HepG2 (cell line): ENCODE data around the gene ETHE1. TPM values are rescaled to one million over a fixed set of nuclear protein-coding genes. Genes with fewer than 3 reads are reported as not detected.

Experiments
- ADNP ChIP-seq: sonication (generic); formaldehyde crosslinking; IDR thresholded peaks from 2 replicates; pipeline ENCODE4 v1.4.0; 2020; ENCODE audit warnings: missing genetic modification reagents
- ARHGAP35 ChIP-seq: sonication (generic); formaldehyde crosslinking; IDR thresholded peaks from 2 replicates; pipeline ENCODE4 v1.9.0; 2022; ENCODE audit warnings: mild to moderate bottlenecking, inconsistent platforms, moderate library complexity, missing genetic modification reagents, borderline replicate concordance
- ETV6 ChIP-seq: sonication (generic); formaldehyde crosslinking; conservative IDR thresholded peaks from 2 replicates; pipeline ENCODE4 v1.4.0; 2020; ENCODE audit warnings: missing genetic modification reagents
- KLF12 ChIP-seq: sonication (generic); formaldehyde crosslinking; IDR thresholded peaks from 2 replicates; pipeline ENCODE4 v1.4.0; 2020; ENCODE audit warnings: missing genetic modification reagents, borderline replicate concordance
- KLF13 ChIP-seq: sonication (generic); formaldehyde crosslinking; IDR thresholded peaks from 2 replicates; pipeline ENCODE4 v1.4.0; 2020; ENCODE audit warnings: mild to moderate bottlenecking, missing genetic modification reagents
- NCOA2 ChIP-seq: sonication (generic); formaldehyde crosslinking; IDR thresholded peaks from 2 replicates; pipeline ENCODE4 v1.8.0; 2022; ENCODE audit warnings: inconsistent platforms
- NFIB ChIP-seq: sonication (generic); formaldehyde crosslinking; IDR thresholded peaks from 2 replicates; pipeline ENCODE4 v1.9.0; 2021; ENCODE audit warnings: missing genetic modification reagents, mild to moderate bottlenecking, borderline replicate concordance
- NFIC ChIP-seq: IDR thresholded peaks from 2 replicates; pipeline ENCODE4 v1.6.1; 2012; ENCODE audit warnings: mild to moderate bottlenecking, low read length, inconsistent platforms
- PHB2 ChIP-seq: fragments of 450-650 bp; IDR thresholded peaks from 2 replicates; pipeline ENCODE4 v1.6.1; 2018; ENCODE audit not compliant: partially characterized antibody
- PHF20 ChIP-seq: sonication (generic); formaldehyde crosslinking; IDR thresholded peaks from 2 replicates; pipeline ENCODE4 v1.5.0; 2020; ENCODE audit warnings: mild to moderate bottlenecking, missing genetic modification reagents
- RAD51 ChIP-seq: fragments of 450-650 bp; IDR thresholded peaks from 2 replicates; pipeline ENCODE4 v1.6.1; 2016; ENCODE audit warnings: borderline replicate concordance
- SOX6 ChIP-seq, 2 experiments: fragments of 450-650 bp in 1 of 2; sonication (generic) in 1 of 2; formaldehyde crosslinking in 1 of 2; IDR thresholded peaks; 2 replicates each; pipeline versions ENCODE4 v1.4.0 to v1.6.1; 2017 to 2020; ENCODE audit warnings: antibody characterized with exemption in 1 of 2, mild to moderate bottlenecking in 1 of 2, missing genetic modification reagents in 1 of 2
- SP2 ChIP-seq: sonication (generic); formaldehyde crosslinking; IDR thresholded peaks from 2 replicates; pipeline ENCODE4 v1.5.1; 2020; ENCODE audit warnings: mild to moderate bottlenecking, missing genetic modification reagents
- SRY ChIP-seq: sonication (generic); formaldehyde crosslinking; IDR thresholded peaks from 2 replicates; pipeline ENCODE4 v1.8.0; 2022; ENCODE audit warnings: mild to moderate bottlenecking, missing genetic modification reagents
- TAF1 ChIP-seq: sonication (generic); formaldehyde crosslinking; IDR thresholded peaks from 2 replicates; pipeline ENCODE4 v1.4.0; 2020; ENCODE audit warnings: missing genetic modification reagents
- THAP9 ChIP-seq: sonication (generic); formaldehyde crosslinking; IDR thresholded peaks from 2 replicates; pipeline ENCODE4; 2020; ENCODE audit warnings: missing genetic modification reagents, mild to moderate bottlenecking, borderline replicate concordance
- ZFP62 ChIP-seq: sonication (generic); formaldehyde crosslinking; IDR thresholded peaks from 2 replicates; pipeline ENCODE4 v1.4.0; 2020; ENCODE audit warnings: missing genetic modification reagents
- ZFY ChIP-seq: sonication (generic); formaldehyde crosslinking; IDR thresholded peaks from 2 replicates; pipeline ENCODE4 v1.4.0; 2020; ENCODE audit warnings: missing genetic modification reagents
- ZMYM2 ChIP-seq: sonication (generic); formaldehyde crosslinking; IDR thresholded peaks from 2 replicates; pipeline ENCODE4 v1.8.0; 2022; ENCODE audit warnings: mild to moderate bottlenecking, missing genetic modification reagents
- ZNF251 ChIP-seq: sonication (generic); formaldehyde crosslinking; IDR thresholded peaks from 2 replicates; pipeline ENCODE4 v1.9.0; 2021; ENCODE audit warnings: mild to moderate bottlenecking, missing genetic modification reagents
- ZNF546 ChIP-seq: sonication (generic); formaldehyde crosslinking; conservative IDR thresholded peaks from 2 replicates; pipeline ENCODE4 v1.8.1; 2023; ENCODE audit warnings: mild to moderate bottlenecking, missing genetic modification reagents
- ZNF775 ChIP-seq: sonication (generic); formaldehyde crosslinking; IDR thresholded peaks from 2 replicates; pipeline ENCODE4 v1.4.0; 2020; ENCODE audit warnings: missing genetic modification reagents, mild to moderate bottlenecking, moderate library complexity, borderline replicate concordance
- ZNF782 ChIP-seq: sonication (generic); formaldehyde crosslinking; IDR thresholded peaks from 2 replicates; pipeline ENCODE4 v1.4.0; 2020; ENCODE audit warnings: missing genetic modification reagents, mild to moderate bottlenecking, borderline replicate concordance
- polyA plus RNA-seq, 8 experiments: library from polyadenylated mRNA; depleted of rRNA in 3 of 8; stranded (reverse) in 7 of 8; unstranded in 1 of 8; fragments of >200 nt; fragmentation: Illumina TruSeq in 4 of 8; extraction: Trizol in 4 of 8; gene quantifications; 2 replicates each; pipeline versions ENCODE4 v1.2.1 to v1.2.3, GENCODE V29; 2011 to 2016; ENCODE audit warnings: low read depth in 4 of 8, missing spikeins in 1 of 8, mixed read lengths in 1 of 8; ENCODE audit not compliant: insufficient read depth in 1 of 8
- total RNA-seq, 5 experiments: library from RNA; depleted of rRNA; stranded (reverse); fragments of >200 nt; fragmentation: Illumina TruSeq; extraction: Trizol; gene quantifications; 2 replicates each; pipeline ENCODE4 v1.2.3, GENCODE V29; 2016; ENCODE audit warnings: low read depth in 1 of 5
- TF ChIP-seq, protein P1 (sequence below): sonication (generic); formaldehyde crosslinking; IDR thresholded peaks from 2 replicates; pipeline ENCODE4 v1.8.1; 2023; ENCODE audit warnings: mild to moderate bottlenecking, inconsistent platforms, moderate library complexity, missing genetic modification reagents, borderline replicate concordance
- TF ChIP-seq, protein P2 (sequence below): sonication (generic); formaldehyde crosslinking; IDR thresholded peaks from 2 replicates; pipeline ENCODE4 v1.5.0; 2020; ENCODE audit warnings: mild to moderate bottlenecking, missing genetic modification reagents

Gene ETHE1
- total and polyA plus RNA-seq, 2 of the 13 experiments (the other 11 are each of a cell fraction or from before 2014, with no cell fraction given), result 32.5 to 58.4 TPM

DNA sequence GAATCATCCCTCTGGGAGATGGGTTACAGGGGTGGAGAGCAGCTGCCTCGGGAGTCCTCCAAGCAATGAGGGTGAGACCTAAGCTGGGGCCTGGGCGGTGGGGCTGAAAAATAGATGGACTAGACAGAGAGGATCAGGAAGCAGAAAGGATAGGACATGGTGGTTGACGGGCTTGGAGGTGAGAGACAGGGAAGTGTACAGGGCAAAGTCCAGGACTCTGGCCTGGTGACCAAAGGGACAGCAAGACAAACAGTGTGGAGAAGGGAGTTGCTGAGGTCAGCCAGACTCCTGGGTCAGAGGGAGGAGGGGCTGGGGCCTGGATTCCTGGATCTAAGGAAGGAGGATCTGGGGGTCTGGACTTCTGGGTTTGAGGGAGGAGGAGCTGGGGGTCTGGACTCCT lies 28.0 kb downstream of the ETHE1 start (continued):
- TF ChIP-seq THAP9 (peak; percentile 47; the same call in 1 of the 2 replicates), ZNF775 (CRISPR knock-in tag) (0 out of 2 replicates have a peak, but pooled peaks have one; percentile 9), SP2 (CRISPR knock-in tag) (no peak), ZFY (no peak; the same call in 1 of the 2 replicates), ZFP62 (CRISPR knock-in tag) (no peak), ADNP (CRISPR knock-in tag) (no peak), TAF1 (no peak; the same call in 1 of the 2 replicates), PHF20 (CRISPR knock-in tag) (peak; percentile 41; the same call in 1 of the 2 replicates), ARHGAP35 (CRISPR knock-in tag) (no peak), KLF13 (no peak), ZNF782 (CRISPR knock-in tag) (no peak), ZMYM2 (peak; percentile 77), ETV6 (CRISPR knock-in tag) (no peak), ZNF546 (CRISPR knock-in tag) (no peak), SOX6 (IDR thresholded peaks at IDR 0.05) (no peak), SOX6 (CRISPR knock-in tag; IDR thresholded peaks at IDR 0.05) (peak; percentile 37; the same call in 1 of the 2 replicates), RAD51 (no peak), PHB2 (no peak), NFIC (no peak), KLF12 (CRISPR knock-in tag) (no peak), NFIB (no peak), SRY (CRISPR knock-in tag) (no peak), ZNF251 (CRISPR knock-in tag) (no peak), NCOA2 (CRISPR knock-in tag) (peak; percentile 70)
- TF ChIP-seq, protein P1, sequence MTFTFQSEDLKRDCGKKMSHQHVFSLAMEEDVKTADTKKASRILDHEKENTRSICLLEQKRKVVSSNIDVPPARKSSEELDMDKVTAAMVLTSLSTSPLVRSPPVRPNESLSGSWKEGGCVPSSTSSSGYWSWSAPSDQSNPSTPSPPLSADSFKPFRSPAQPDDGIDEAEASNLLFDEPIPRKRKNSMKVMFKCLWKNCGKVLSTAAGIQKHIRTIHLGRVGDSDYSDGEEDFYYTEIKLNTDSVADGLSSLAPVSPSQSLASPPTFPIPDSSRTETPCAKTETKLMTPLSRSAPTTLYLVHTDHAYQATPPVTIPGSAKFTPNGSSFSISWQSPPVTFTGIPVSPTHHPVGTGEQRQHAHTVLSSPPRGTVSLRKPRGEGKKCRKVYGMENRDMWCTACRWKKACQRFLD (CRISPR knock-in tag), result no peak
- TF ChIP-seq, protein P2, sequence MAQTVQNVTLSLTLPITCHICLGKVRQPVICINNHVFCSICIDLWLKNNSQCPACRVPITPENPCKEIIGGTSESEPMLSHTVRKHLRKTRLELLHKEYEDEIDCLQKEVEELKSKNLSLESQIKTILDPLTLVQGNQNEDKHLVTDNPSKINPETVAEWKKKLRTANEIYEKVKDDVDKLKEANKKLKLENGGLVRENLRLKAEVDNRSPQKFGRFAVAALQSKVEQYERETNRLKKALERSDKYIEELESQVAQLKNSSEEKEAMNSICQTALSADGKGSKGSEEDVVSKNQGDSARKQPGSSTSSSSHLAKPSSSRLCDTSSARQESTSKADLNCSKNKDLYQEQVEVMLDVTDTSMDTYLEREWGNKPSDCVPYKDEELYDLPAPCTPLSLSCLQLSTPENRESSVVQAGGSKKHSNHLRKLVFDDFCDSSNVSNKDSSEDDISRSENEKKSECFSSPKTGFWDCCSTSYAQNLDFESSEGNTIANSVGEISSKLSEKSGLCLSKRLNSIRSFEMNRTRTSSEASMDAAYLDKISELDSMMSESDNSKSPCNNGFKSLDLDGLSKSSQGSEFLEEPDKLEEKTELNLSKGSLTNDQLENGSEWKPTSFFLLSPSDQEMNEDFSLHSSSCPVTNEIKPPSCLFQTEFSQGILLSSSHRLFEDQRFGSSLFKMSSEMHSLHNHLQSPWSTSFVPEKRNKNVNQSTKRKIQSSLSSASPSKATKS (CRISPR knock-in tag), result no peak
